Kidney (tissue), 14 donors: ENCODE measurements around the gene GPR107. TPM values are rescaled to one million over a fixed set of nuclear protein-coding genes. Genes with fewer than 3 reads are reported as not detected.
A peak's percentile ranks its signal among the peaks of the same experiment; 100 is the strongest.

Experiments used
- DNase-seq, 5 donors: peaks; one replicate each; pipeline ENCODE4 v3.0.0-alpha.2; 2013 to 2020
- FAIRE-seq: peaks from 2 replicates; lab custom pipeline; 2012; peaks lifted over from hg19 to GRCh38; lab: Jason Lieb, UNC
- H3K27ac ChIP-seq, 2 donors: one replicate each; pipeline ENCODE4 v1.7.0; 2013; ENCODE audit warnings: low read depth in 2 of 2, low read length in 2 of 2, inconsistent platforms in 1 of 2
- H3K27me3 ChIP-seq: one replicate; pipeline ENCODE4 v1.7.1; 2013; ENCODE audit warnings: low read length, inconsistent platforms; ENCODE audit not compliant: control insufficient read depth, insufficient read depth
- H3K36me3 ChIP-seq, 3 donors: one replicate each; pipeline versions ENCODE4 v1.7.0 to v1.7.1; 2013; ENCODE audit warnings: low read length in 3 of 3, control low read depth in 1 of 3, inconsistent platforms in 1 of 3; ENCODE audit not compliant: insufficient read depth in 3 of 3, control insufficient read depth in 2 of 3
- H3K4me1 ChIP-seq, 3 donors: one replicate each; pipeline versions ENCODE4 v1.7.0 to v1.7.1; 2013; ENCODE audit warnings: low read length in 3 of 3, inconsistent platforms in 1 of 3, low read depth in 1 of 3; ENCODE audit not compliant: control insufficient read depth in 2 of 3, insufficient read depth in 2 of 3
- H3K4me3 ChIP-seq, 3 donors: one replicate each; pipeline versions ENCODE4 v1.7.0 to v1.8.1; 2013; ENCODE audit warnings: low read length in 3 of 3, control low read depth in 1 of 3, inconsistent platforms in 1 of 3
- H3K9ac ChIP-seq, 3 donors: one replicate each; pipeline versions ENCODE4 v1.7.0 to v1.7.1; 2013; ENCODE audit warnings: low read length in 3 of 3, control low read depth in 1 of 3, inconsistent platforms in 1 of 3
- H3K9me3 ChIP-seq, 3 donors: one replicate each; pipeline versions ENCODE4 v1.7.0 to v1.7.1; 2013; ENCODE audit warnings: low read length in 3 of 3, control low read depth in 1 of 3, inconsistent platforms in 1 of 3; ENCODE audit not compliant: control insufficient read depth in 2 of 3, insufficient read depth in 1 of 3
- intact Hi-C: fragments of 100-400 bp; cut with DNase I; formaldehyde crosslinking; loops from one replicate; pipeline ENCODE4 v1.11.1; 2022
- polyA plus RNA-seq: library from polyadenylated mRNA; stranded (reverse); fragments of 350-450 nt; fragmentation: Illumina TruSeq; extraction: RNeasy Lipid Tissue Mini Kit (QIAGEN cat#74804); gene quantifications from one replicate; pipeline ENCODE4 v1.2.3, GENCODE V29; 2014; ENCODE audit warnings: low read depth, low replicate concordance; ENCODE audit not compliant: insufficient read depth
- total RNA-seq: library from RNA; stranded (reverse); fragmentation: NEBNext Ultra II Directional; extraction: Animal tissue kit (Norgen Biotek cat#: 25700); gene quantifications from one replicate; pipeline ENCODE4 v1.2.1, GENCODE V29; 2021
- TF ChIP-seq, protein P1 (sequence below): IDR thresholded peaks from 3 replicates; pipeline ENCODE4 v1.5.1; 2012; ENCODE audit warnings: mild to moderate bottlenecking, moderate library complexity, borderline replicate concordance; ENCODE audit not compliant: insufficient read depth; ENCODE audit errors: extremely low read depth
- donor health status: control.
- donor health status: control.
- donor health status: control.
- donor health status: control.
- donor health status: control.
- donor health status: DM: yes; HTN: yes; CAD: no.
- donor health status: Normal renal cell carcinoma (clear cell type).

The GPR107 gene
- total and polyA plus RNA-seq, 2 donors from 2014 or later, result 18.0 to 45.6 TPM

DNA sequence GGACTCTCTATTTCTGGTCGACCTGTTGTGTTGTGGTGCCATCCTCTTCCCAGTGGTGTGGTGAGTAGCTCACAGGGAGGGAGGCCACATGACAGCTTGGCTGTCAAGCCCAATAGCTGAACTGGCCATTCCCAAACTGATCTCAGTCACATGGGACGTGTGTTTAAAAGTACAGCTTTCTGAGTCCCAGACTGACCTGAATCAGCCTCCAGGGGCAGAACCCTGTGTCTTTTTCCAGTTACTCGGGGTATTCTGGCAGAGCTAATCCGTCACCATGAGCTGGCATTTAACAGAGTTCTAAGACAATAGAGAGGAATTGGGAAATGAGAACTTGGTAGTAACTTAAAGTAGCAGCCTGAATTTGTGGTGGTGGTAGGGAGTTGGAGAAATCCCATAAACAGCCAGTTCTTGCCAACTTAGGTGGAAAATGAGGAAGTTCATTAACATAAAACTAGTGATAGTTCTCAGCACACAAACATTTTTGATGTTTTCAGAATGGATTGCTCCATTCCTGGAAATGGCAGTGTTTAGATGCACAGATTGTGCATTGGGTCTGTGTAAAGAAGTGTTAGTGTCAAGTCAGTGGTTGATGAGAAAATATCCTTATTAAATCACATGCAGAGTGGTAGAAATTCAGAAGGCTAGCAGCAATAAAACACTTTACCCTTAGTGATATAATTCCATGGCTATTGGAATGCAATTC is 50.9 kb downstream of the GPR107 start:
- FAIRE-seq (no peak), DNase-seq (no peak)
- Histone ChIP-seq H3K4me1 (no peaks in the 10 kb centered on the region), H3K9me3 (no peaks in the 10 kb centered on the region), H3K27ac (no peak overlapping the region), H3K36me3 (peaks cover 10 to 61% (median 34%) of the 10 kb centered on the region in 3 donors), H3K27me3 (no peaks in the 10 kb centered on the region), H3K9ac (no peak overlapping the region), H3K4me3 (no peak overlapping the region)
- intact Hi-C loops, result no loop called here
- TF ChIP-seq, protein P1, sequence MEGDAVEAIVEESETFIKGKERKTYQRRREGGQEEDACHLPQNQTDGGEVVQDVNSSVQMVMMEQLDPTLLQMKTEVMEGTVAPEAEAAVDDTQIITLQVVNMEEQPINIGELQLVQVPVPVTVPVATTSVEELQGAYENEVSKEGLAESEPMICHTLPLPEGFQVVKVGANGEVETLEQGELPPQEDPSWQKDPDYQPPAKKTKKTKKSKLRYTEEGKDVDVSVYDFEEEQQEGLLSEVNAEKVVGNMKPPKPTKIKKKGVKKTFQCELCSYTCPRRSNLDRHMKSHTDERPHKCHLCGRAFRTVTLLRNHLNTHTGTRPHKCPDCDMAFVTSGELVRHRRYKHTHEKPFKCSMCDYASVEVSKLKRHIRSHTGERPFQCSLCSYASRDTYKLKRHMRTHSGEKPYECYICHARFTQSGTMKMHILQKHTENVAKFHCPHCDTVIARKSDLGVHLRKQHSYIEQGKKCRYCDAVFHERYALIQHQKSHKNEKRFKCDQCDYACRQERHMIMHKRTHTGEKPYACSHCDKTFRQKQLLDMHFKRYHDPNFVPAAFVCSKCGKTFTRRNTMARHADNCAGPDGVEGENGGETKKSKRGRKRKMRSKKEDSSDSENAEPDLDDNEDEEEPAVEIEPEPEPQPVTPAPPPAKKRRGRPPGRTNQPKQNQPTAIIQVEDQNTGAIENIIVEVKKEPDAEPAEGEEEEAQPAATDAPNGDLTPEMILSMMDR, result no peak

GRCh38 chr9:130106860-130107233 is 53.1 kb downstream of the GPR107 start:
- TF ChIP-seq, protein P1, result no peak
- Histone ChIP-seq H3K4me3 (no peak overlapping the region), H3K9ac (no peak overlapping the region), H3K9me3 (no peaks in the 10 kb centered on the region), H3K36me3 (peaks cover 6 to 42% (median 26%) of the 10 kb centered on the region in 3 donors), H3K27me3 (no peaks in the 10 kb centered on the region), H3K4me1 (no peaks in the 10 kb centered on the region), H3K27ac (no peak overlapping the region)
- FAIRE-seq, result no peak
- intact Hi-C loops, result no loop called here
- DNase-seq, result no peak

DNA sequence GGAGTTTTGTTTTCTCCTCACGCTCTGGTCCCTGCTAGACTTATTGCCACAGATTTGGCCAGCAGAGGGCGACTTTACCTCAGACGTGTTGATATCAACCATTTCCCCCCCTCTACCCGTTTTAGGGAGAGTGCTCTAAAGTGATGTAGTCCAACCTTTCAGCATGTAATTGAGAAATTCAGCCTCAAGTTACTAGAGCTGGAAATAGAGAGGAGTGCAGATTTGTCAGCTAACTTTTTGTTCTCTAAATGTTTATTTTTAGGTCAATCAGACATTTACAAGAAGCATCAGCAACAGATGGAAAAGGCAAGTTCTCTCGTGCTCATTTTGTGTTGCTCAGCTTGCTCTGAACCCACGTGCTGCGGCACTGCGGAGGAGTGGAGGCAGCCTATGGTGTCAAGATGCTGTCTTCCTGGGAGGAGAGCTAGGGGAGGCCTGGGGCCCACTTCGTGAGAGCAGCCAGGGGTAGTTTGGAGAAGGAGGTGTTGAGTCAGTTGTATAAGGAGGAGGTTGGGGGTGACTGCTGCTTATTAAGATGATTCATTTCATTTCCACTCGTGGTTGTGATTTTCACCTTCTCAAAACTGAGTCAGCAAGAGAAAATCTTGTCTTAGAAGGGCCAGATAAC is 53.6 kb downstream of the GPR107 start:
- no peak for FAIRE-seq
- Histone ChIP-seq H3K27ac (no peak overlapping the region), H3K4me1 (no peaks in the 10 kb centered on the region), H3K27me3 (no peaks in the 10 kb centered on the region), H3K4me3 (no peak overlapping the region), H3K36me3 (peaks cover 6 to 37% (median 22%) of the 10 kb centered on the region in 3 donors), H3K9me3 (no peaks in the 10 kb centered on the region), H3K9ac (no peak overlapping the region)
- DNase-seq, result peak; percentile 79 to 93 (median 87)
- TF ChIP-seq, protein P1, result peak; percentile 87
- intact Hi-C loops, result no loop called here
